Measurements from ENCODE around the gene PKP4.

DNA sequence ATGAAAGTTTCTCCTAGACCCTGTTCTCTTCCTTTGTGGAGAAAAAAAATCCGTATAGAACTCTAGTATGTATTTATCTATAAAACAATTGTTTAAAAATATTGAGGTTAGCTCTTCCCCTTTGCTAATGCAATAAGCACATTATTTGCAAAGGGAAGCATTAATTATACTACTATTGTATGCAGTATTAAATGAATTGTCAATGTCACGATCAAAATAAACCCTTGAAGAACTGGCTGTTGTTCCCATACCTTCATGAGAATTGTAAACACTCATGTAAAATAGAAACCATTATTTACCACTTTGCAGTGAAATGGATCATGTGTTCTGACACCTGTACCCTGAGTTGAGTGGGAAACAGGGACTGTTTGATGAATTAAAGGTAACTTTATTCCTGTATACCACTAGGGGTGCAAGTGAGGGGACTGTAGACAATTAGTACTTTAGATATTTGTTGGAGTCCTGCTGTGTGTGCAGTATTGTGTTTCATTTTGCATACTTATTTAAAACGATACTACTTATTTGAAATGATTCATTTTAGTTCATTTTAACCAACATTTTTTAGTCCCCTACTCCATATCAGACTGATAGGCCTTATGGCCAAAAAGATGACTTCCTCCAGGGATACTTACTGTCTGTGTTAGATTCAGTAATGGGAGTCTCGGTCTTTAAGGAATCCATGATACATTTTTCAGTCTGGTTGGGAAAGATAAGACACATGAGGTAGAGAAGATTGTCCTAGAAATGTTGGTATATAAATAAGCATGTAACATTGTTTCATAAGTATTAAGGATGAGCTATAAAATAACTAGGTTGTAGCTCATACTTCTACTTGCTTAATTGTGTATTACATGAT, 7.9 kb downstream of the PKP4 start:
- no peak for TF ChIP-seq POLR2A (IDR thresholded peaks at IDR 0.05; ENCODE audit: low read depth, low read length)
- no peak for TF ChIP-seq POLR2AphosphoS5 (IDR thresholded peaks at IDR 0.05; ENCODE audit: low read depth, low read length)
- no peak for TF ChIP-seq TAF1 (IDR thresholded peaks at IDR 0.05; ENCODE audit: low read depth, low read length)

Data from GM12891 (cell line).